Stimulated activated CD8-positive, alpha-beta memory T cell treated with anti-CD3 and anti-CD28 coated beads, Interleukin-12 subunit alpha, Interleukin-12 subunit beta, amount 100 ng/mL, for 4 hours (primary cell): ENCODE data around the gene SUFU.

Experiments
- DNase-seq: peaks from one replicate; pipeline ENCODE4 v3.0.0-alpha.2; 2020; ENCODE audit warnings: low read depth

Gene SUFU

DNA sequence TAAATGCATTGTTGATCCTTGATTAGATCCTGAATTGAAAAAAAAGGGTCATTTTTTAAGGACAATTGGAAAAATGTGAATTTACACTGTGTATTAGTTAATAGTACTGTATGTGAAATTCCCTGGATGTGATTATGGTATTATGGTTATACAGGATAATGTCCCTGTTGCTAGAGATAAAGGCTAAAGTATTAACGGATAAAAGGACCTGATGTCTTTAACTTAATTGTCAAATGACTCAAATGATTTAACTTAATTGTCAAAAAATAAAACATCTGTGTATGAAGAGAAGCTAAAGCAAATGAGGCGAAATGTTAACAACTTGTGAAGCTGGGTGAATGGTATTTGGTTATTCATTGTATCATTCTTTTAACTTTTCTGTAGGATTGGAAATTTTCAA lies 48.8 kb downstream of the SUFU start:
- no peak for DNase-seq

DNA sequence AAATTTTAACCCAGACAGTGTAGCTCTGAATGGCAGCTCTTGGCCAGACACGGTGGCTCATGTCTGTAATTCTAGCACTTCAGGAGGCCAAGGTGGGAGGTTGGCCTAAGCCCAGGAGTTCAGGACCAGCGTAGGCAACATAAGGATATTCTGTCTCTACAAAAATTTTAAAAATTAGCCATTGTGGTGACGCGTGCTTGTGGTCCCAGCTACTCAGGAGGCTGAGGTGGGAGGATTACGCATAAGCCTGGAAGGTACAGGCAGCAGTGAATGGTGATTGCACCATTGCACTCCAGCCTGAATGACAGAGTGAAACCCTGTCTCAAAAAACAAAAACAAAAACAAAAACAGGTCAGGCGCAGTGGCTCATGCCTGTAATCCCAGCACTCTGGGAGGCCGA lies 50.0 kb downstream of the SUFU start:
- DNase-seq, result no peak

DNA sequence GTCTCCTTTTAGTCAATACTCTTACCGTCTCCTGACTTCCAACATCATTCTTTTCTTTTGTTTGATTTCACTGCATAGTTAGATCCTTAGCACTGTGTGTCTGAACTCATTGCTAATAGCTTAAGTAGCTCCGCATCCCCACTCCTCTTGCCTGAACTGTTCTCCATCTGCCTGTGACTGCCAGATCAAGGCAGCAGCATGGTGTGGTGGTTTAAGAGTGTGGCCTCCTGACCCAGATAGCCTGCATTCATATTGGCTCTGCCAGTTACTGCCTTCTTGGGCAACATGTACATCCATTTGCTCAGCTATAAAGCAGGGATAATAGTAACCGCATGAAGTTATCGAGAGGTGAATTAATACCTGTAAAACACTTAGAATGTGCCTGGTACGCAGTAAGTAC lies 50.8 kb downstream of the SUFU start:
- DNase-seq, result no peak

DNA sequence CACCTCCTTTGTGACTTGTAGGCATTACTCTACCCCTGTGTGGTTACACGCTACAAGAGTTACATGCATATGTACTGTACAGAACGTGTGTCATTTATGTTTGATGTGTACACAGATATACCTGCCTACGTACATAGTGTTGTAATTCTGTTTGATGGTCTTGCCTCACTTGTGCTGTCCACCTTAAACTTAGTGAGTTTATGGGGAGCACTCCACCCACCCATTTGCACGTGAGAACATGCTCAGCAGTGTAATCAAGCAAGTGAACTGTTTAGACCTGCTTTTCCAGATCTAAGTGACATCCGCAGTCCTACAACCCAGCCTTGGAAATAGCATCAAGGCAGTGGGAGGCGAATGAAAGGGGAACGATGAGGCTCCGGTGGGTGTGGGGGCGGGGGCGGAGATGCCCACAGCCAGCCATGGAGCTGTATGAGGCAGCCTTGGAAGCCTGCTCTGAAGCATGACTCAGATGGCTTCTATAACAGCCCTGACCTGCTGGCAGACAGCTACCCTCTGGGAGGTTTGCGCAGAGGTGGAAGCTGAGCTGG lies 52.1 kb downstream of the SUFU start:
- no peak for DNase-seq

DNA sequence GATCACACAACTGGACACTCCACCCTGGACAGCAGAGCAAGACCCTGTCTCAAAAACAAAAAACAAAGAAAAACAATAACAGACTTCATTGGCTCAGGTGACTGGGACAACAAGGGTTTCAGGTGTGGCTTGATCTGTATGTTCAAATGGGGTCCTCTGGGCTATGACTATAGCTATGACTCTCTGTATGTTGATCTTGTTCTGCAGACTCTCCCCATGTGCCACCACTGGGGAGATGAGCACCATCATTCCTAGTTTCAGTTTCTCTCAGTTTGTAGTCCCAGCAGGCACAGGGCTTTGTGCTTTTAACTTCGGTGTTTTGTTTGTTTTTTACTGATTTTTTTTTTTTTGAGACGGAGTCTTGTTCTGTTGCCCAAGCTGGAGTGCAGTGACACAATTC lies 53.8 kb downstream of the SUFU start:
- DNase-seq, result no peak

DNA sequence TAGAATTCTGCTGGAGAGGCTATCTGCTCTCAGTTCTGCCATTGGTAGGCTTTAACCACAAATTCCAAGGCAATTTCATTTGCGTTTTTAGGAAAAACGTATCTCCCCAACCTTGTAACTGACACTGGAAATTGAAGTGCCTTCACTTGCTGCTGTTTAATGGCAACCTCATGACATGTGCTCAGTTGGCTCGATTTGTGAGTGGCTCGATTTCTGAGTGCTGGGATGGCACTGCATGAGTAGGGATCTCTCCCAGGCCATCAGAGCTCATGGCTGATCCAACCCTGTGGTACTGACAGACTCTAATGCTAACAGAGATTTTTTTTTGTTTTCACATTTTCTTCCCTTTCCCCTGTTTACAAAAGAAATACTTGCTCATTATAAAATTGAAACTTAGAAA lies 56.0 kb downstream of the SUFU start:
- no peak for DNase-seq

DNA sequence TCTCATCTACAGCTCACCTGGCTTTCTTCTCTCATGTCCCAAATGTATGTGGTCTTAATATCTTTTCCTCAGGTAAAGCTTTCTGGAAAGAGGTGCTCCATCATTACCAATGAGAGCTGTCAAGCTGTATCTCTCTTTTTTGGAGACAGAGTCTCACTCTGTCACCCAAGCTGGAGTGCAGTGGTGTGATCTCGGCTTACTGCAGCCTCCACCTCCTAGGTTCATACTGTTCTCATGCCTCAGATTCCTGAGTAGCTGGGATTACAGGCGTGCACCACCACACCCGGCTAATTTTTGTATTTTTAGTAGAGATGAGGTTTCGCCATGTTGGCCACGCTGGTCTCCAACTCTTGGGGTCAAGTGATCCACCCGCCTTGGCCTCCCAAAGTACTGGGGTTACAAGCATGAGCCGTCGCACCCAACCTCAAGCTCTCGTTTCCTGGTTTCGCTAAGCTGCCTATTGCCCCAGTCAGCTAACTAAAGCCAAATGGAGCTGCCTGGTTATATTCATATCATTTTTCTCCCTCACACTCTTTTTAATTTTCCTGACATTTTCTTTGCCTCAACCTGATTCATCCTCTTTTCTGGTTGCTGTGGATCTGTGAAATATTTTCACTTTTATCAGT lies 60.5 kb downstream of the SUFU start:
- DNase-seq, result no peak

DNA sequence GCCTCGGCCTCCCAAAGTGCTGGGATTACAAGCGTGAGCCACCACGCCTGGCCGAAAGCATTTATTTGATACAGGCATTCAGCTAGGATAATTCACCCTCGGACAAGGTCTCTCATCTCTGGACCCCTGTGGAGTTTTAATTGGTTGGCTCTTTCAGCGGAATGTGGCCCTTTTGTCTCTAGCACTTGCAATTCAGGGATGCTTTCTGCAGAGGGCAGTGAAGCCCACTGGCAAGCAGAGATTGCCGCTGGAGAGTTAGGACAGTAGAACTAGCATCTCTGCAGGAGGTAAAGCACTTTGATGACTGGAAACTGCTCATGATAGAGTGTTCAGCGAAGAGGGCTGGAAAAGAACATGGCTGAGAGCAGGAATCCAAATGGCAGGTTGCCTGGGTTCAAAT lies 62.0 kb downstream of the SUFU start:
- no peak for DNase-seq

DNA sequence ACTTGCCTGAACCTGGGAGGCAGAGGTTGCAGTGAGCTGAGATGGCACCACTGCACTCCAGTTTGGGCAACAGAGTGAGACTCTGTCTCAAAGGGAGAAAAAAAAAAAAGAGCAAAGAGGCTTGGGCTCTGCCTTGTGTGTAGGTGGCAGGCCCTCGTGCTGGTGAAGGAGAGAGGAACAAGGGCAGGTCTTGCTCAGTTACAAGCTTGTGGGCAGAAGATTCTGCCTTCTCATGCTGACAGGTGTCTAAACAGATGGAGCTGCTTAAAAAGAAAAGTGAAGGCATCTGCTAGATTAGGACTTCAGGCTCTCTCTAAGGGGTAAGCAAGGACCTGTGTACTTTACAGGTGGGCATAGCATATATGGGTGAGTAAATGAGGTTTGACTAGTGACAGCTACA lies 75.0 kb downstream of the SUFU start:
- DNase-seq, result no peak

DNA sequence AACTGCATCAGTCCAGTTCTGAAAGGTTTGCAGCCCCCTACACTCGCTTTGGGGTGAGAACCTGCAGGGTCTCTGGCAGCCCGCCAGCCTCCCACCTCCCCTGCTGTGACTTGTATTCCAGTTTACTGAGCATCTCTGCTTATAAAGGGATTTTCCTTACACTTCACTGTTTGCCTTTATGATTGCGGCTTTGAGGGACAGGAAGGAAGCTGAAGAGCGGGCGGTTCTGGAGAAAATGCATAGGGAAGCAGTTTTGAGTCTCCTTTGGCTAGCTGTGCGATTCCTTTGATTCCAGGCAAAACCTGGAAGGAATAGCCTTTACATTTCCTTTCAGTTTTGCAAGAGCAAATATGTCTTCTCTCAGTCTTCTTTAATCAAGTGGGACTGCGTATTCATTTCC lies 75.6 kb downstream of the SUFU start:
- DNase-seq, result no peak

DNA sequence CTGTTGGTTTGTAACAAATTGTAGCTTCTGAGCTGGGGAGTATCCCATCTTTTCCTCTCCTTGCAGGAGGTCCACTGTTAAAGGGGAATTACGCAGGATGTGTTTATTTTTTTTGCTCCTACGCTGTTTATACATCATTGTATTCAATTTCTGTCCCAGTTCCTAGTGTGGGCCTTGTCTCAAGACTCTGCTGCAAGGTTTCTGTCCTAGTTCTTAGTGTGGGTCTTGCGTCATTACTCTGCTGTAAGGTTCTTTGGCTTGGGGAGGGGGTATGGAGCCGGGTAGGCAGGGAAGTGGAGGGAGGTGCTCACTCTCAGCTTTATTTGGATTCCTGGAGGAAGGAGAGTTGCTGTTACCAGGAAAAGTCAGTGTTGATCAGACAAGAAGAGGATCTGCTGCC lies 76.5 kb downstream of the SUFU start:
- DNase-seq, result no peak

DNA sequence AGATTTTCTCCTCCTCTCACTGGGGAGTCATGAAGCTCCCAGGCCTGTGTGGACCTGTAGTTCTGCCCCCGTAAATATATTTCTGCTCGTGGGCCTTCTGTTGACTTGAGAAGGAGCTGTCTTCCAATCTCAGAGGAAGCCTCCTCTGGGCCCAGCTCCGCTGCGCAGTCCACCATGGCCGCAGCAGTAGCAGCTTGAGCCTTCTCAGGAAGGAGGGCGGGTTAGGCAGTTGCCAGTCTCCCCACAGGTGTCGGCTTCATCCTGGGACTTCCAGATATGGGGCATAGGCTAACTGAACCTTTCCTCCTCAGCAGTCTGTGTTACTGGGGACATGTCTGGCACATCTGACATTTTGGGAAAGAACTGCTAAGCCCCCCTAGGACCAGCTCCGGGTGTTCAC lies 77.6 kb downstream of the SUFU start:
- DNase-seq, result no peak

DNA sequence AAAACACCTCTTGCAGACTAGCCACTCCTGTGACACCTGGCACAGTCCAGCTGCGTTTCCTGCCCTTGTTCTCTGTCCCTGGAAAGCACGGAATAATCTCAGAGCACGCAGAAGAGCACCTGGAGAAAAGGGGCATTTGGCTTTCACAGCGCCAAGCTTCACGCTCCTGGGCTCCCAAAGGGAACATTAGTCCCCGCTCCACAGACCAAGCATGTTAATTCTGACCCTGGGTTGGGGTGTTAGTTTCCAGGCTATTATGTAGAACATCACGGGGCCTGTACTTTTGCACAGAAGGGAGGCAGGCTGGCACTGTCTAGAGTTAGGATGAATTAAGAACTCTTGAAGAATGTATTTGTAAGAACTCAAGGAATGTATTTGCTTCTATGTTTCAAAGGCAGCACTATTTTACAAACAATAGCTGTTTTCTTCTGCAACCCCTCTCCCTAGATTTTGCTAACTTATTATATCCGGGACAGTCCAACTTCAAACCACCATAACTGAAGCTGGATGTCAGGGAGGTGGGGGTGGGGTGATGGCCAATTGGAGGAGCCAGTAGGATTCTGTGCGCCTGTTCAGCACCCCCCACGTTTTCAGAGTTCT lies 78.3 kb downstream of the SUFU start:
- DNase-seq, result no peak

DNA sequence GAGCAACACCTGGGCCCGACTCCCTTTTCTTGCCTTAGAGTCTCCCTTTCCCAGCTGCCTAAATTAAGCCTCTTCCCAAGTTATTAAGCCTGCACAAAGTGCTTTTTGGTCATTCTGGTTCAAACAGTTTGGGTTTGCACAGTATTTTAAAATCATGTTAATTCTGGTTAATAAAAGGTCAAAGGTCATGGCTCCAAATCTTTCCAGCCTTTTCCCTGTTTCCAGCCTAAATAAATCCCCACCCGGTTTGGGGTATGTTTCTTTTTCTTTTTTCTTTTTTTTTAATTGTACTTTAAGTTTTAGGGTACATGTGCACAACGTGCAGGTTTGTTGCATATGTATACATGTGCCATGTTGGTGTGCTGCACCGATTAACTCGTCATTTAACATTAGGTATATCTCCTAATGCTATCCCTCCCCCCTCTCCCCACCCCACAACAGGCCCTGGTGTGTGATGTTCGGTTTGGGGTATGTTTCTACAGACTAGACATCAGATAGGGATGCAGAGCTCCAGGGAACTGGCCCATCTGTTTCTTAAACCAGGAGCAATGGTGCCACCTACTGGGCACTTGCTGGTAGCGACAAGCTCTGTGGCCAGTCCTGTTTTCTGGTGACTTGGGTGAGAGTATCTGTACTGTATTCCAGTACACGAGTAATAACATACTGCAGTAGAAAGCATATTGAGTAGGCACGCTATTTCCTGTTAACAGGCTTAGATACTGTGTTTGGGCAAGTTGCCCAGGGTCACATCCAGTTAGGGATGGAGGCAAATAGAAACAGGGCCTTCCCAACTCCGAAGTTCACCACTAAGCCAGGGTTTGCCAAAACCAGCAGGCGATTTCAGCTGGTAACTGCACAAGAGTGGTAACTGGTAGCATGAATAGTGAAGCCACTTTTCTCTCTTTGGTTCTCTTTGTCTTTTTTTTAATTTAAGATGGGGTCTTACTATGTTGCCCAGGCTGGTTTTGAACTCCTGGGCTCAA lies 80.0 kb downstream of the SUFU start:
- DNase-seq, result peak; percentile 58

DNA sequence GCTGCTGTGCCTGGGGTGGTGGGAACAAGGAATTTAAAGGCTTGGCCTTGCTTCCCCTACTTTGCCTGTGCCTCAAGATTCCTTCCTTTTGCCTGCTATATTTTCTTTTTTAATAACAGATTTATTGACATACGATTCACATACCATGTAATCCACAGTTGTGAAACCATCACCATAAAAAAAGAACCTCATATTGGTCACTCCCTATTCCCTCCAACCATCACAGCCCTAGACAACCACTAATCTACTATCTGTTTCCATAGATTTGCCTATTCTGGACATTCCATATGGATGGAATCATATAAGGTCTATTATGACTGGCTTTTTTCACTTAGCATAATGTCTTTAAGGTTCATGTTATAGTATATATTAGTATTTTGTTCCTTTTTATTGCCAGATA lies 81.3 kb downstream of the SUFU start:
- no peak for DNase-seq

DNA sequence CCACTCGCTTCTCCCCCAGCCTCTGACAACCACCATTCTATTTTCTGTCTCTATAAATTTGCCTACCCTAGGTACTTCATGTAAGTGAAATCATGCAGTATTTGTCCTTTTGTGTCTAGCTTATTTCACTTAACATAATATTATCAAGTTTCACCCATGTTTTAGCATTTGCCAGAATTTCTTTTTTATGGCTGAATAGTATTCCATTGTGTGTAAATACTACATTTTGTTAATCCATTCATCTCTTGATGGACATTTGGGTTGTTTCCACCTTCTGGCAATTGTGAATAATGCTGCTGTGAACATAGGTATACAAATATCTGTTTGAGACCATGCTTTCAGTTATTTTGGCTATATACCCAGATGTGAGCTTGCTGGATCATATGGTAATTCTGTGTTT lies 83.1 kb downstream of the SUFU start:
- DNase-seq, result no peak

DNA sequence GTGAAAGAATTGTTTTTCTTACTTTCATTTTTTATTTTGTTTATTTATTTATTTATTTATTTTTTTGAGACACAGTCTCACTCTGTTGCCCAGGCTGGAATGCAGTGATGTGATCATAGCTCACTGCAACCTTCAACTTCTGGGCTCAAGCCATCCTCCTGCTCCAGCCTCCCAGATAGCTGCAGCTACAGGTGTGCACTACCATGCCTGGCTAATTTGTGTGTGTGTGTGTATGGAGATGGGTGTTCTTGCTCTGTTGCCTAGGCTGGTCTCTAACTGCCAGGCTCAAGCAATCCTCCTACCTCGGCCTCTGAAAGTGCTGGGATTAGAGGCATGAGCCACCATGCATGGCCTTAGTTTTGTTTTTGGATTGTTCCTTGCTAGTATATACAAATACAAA lies 85.1 kb downstream of the SUFU start:
- DNase-seq, result no peak

DNA sequence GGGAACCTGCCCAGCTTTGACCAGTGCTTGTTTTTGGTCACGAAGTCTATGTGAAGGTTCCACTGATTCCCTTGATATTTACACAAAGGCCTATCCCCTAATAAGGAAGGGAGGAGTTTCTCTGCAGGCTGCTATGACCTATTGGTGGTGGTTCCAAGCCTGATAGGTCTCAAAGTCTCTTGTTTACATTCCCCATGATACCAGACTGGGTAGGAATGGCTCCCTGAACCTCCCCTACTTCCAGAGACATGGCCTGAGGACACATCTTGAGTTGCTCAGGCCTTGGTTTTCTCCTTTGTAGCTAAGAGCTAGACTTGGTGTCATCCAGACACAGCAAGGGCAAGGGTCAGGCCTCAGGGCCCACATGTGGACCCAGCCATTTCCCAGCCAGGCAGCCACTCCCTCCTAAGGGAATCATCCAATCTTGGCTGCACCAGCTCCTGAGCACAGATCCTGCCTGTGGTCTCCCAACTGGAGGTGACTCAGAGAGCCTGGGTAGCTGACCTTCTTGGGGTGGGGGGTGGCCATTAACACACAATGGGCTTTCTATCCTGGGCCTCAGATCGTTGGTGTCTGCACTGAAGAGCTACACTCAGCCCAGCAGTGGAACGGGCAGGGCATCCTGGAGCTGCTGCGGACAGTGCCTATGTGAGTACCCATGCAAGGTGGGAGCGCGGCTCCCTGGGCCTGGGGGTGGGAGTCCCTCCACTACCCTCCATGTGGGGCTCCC lies 89.5 kb downstream of the SUFU start:
- DNase-seq, result no peak

DNA sequence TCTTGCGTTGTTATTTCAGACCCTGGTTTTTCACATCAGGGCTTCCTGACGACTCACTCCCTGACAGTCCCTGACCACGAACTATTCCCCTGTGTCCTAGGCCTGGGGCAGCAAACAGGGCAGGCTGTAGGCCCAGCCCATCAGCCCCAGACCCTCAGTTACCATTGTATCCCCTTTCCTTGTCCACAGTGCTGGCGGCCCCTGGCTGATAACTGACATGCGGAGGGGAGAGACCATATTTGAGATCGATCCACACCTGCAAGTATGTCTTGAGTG lies 90.0 kb downstream of the SUFU start:
- DNase-seq, result no peak

DNA sequence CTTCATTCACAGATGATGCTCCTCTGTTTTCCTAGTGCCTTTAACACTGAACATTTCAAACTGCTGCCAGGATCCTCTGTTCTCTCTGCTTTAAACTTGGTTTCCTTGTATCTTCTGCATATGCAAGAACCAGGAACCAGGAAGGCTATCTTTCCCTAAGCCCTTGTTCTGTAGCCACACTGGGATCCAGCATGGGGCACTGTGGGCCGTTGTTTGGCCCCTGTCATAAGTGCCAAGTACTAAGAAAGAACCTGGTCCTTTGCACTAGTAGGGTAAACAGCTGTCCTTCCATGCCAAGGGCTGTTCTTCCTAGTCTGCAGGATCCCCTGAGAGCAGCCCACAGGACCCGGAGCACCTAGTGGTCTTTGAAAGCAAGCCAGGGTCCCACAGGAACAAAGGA lies 91.5 kb downstream of the SUFU start:
- DNase-seq, result no peak

DNA sequence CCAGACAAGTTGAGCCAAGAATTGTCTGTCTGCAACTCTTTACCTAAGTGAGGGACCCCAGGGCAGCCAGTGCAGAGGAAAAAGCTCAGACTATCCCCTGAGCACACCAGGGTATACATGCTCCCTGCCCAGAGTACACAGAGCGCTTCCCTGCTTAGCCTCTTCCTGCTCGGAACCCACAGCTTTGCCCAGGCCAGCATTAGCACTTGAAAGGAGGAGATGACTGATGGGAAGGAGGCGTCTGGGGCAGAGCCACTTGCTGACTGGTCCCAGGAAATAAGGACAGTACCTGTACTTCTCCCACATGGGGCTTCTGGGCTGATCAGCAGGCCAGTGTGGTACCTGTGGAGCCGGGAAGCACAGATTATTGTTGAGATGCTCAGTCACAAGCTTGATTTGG lies 92.1 kb downstream of the SUFU start:
- no peak for DNase-seq

DNA sequence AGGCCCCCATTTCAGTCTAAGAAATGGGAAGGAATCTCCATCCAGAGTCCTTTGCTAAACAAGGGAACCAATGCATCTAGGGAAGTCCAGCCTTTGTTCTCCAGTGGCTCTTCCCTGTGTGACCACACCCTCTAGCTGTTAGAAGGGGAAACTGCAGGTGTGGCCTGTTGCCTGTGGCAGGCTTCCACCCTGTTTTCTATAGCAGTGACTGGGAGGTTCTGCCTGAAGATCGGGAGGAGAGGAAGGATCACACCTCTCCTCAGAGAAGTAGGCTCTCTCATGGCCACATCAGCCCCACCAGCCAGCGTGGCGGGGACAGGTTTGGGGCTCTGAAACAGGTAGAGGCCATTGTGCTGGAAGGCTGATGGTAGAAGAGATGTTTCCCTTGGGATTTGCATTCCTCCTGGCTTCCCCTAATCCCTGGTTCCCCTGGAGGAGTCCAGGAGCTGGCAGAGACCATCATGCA lies 92.8 kb downstream of the SUFU start:
- DNase-seq, result no peak
